ENCODE results near the gene GOSR1.
"Not testable (repeated sequence)": the region's sequence is repeated elsewhere in the genome, so short reads cannot be mapped to it uniquely, and the experiment has no call there.

GOSR1 gene

DNA sequence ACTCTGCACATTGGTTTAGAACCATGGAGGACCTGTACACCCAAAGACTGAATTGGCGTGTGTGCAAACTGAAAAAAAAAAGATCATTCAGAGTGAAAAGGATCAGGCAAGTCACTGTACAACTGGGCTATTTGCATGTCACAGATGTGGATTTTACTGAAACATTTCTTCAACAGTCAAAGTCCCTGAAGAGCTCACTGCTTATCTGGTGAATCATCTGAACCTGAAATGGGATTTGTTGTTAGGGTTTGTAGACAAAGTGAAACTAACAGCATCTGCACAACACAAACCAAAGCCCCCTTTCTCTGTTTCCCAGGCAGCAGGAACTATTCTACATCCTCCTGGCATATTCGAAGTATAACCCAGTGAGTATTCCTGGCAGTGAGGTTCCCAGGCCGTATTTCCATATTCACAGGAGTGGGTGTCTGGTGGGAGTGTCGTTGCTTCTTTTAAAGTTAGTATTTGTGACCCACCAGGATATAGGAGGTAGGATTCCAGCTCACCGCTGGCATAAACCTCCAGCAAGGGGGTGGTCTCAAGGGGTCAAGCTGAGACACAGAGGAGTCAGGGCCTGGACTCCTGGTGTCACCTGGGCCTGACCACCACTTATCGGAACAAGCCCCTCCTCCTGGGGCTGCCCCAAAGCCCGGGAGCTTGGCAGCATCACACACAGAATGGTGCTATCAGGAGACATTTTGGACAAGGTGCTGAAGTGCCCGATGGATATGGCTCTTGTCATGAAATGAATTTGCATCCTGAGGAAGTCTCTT is 80.9 kb downstream of the GOSR1 start:
- no peak overlapping the region for H3K4me3 ChIP-seq (ENCODE audit: low read depth, low read length)
- no peaks in the 10 kb centered on the region for H3K27me3 ChIP-seq
- H3K9me3 ChIP-seq = no peaks in the 10 kb centered on the region
- TF ChIP-seq, protein P1, sequence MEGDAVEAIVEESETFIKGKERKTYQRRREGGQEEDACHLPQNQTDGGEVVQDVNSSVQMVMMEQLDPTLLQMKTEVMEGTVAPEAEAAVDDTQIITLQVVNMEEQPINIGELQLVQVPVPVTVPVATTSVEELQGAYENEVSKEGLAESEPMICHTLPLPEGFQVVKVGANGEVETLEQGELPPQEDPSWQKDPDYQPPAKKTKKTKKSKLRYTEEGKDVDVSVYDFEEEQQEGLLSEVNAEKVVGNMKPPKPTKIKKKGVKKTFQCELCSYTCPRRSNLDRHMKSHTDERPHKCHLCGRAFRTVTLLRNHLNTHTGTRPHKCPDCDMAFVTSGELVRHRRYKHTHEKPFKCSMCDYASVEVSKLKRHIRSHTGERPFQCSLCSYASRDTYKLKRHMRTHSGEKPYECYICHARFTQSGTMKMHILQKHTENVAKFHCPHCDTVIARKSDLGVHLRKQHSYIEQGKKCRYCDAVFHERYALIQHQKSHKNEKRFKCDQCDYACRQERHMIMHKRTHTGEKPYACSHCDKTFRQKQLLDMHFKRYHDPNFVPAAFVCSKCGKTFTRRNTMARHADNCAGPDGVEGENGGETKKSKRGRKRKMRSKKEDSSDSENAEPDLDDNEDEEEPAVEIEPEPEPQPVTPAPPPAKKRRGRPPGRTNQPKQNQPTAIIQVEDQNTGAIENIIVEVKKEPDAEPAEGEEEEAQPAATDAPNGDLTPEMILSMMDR (IDR thresholded peaks at IDR 0.05; ENCODE audit: low read depth, low read length) = no peak
- H3K4me1 ChIP-seq = no peaks in the 10 kb centered on the region
- no peak for DNase-seq
- H3K36me3 ChIP-seq = no peaks in the 10 kb centered on the region

DNA sequence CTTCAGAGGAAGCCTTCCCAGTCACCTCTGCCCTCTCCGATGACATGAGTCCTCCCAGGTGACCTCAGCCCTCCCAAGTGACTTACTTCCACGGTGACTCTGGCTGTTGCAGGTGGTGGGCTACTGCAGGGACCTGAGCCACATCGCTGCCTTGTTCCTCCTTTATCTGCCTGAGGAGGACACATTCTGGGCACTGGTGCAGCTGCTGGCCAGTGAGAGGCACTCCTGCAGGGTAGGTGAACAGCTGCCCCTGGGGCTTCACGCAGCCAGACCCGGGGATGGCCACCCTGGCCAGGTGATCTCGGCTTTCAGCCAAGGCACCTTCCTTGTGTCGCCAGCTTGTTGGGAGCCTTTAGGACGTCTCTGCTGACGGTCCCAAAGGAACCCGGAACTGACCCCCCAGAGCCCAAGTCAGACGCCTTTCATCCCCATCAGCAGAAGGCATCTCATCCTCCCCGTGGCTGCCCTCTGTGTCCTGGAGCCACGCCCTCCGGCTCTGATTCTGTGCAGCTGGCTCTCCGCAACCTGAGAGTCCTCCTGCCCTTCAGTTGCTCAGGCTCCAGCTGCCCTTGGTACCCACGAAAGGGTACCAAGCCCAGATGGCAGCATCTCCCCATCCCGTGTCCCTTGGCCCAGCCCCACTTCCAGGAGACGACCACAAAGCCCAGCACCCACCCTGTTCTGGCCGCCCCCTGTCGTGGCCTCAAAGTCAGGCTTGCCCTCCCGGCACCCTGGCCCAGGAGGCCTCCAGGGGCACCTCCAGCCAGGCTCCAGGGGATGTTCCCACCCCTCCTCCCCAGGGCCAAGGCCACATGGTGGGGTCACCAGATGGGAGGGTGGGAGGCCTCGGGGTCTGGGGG is 81.7 kb downstream of the GOSR1 start:
- TF ChIP-seq, protein P1 (IDR thresholded peaks at IDR 0.05; ENCODE audit: low read depth, low read length) = no peak
- H3K9me3 ChIP-seq = no peaks in the 10 kb centered on the region
- no peaks in the 10 kb centered on the region for H3K36me3 ChIP-seq
- H3K4me1 ChIP-seq = no peaks in the 10 kb centered on the region
- no peak for DNase-seq
- H3K4me3 ChIP-seq (ENCODE audit: low read depth, low read length) = no peak overlapping the region
- H3K27me3 ChIP-seq = no peaks in the 10 kb centered on the region

DNA sequence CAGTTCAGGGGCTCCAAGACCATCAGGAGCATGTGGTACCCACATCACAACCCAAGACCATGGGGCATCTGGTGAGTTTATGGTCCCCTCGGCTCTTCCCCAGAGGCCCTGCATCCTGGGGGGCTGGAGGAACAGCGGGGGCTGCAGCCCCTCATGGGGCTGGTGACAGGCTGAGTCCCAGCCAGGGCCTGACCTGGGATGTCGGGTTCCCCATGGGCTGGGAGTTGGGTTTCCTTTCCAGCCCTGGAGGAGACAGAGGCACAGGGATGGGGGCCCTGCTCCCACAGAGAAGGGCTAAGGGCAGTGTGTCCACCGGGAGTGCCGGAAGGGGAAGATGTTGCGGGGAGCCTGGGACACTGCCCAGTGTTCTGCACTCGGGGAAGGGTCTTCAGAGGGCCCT is 82.4 kb downstream of the GOSR1 start:
- no peak for DNase-seq
- no peaks in the 10 kb centered on the region for H3K9me3 ChIP-seq
- TF ChIP-seq, protein P1 (IDR thresholded peaks at IDR 0.05; ENCODE audit: low read depth, low read length) = no peak
- H3K36me3 ChIP-seq = no peaks in the 10 kb centered on the region
- no peaks in the 10 kb centered on the region for H3K4me1 ChIP-seq
- no peak overlapping the region for H3K4me3 ChIP-seq (ENCODE audit: low read depth, low read length)
- H3K27me3 ChIP-seq = no peaks in the 10 kb centered on the region

DNA sequence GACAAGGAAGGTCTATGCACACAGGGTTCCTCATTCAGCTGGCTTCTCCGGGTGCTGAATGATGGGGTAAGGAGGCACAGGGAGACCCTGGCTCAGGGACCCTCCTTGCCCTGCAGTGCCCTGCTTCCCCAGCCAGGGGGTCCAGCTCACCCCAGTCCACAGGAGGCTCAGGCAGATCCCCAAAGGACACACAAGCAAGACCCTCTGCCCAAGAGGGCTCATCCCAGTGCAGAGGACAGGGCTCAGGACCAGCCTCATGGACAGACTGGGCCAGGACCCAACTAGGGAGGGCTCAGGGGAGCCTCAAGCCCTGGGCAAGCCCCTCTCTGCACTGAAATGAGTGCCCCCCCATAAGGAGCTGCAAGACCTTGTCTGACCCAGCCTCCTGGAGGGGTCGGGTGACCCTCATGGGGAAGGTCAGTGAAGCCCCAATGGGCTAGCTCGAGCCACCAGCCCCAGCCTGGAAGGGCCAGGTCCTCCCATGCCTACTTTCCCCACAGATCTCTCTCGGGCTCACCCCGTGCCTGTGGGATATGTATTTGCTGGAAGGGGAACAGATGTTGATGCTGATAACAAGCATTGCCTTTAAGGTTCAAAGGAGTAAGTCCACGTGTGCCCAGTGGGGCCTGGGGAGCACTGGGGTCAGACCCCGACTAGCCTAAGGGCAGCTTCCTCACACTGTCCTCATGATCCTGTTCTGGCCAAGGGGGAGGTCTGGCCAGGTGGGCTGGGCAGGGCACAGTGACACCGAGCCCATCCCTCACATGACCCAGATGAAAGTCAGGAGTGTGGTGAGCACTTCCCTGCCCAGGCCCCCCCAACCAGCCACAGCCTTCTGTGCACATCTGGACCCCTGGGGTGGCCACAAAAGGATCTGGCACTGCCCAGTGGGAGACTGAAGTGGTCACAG is 83.2 kb downstream of the GOSR1 start:
- not testable (repeated sequence) for H3K4me3 ChIP-seq (ENCODE audit: low read depth, low read length); H3K36me3 ChIP-seq; DNase-seq; H3K9me3 ChIP-seq; H3K27me3 ChIP-seq; H3K4me1 ChIP-seq

DNA sequence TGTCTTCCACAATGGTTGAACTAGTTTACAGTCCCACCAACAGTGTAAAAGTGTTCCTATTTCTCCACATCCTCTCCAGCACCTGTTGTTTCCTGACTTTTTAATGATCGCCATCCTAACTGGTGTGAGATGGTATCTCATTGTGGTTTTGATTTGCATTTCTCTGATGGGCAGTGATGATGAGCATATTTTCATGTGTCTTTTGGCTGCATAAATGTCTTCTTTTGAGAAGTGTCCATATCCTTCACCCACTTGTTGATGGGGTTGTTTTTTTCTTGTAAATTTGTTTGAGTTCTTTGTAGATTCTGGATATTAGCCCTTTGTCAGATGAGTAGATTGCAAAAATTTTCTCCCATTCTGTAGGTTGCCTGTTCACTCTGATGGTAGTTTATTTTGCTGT is 84.6 kb downstream of the GOSR1 start:
- not testable (repeated sequence) for H3K36me3 ChIP-seq; H3K4me1 ChIP-seq; H3K27me3 ChIP-seq; H3K9me3 ChIP-seq; DNase-seq; H3K4me3 ChIP-seq (ENCODE audit: low read depth, low read length)

DNA sequence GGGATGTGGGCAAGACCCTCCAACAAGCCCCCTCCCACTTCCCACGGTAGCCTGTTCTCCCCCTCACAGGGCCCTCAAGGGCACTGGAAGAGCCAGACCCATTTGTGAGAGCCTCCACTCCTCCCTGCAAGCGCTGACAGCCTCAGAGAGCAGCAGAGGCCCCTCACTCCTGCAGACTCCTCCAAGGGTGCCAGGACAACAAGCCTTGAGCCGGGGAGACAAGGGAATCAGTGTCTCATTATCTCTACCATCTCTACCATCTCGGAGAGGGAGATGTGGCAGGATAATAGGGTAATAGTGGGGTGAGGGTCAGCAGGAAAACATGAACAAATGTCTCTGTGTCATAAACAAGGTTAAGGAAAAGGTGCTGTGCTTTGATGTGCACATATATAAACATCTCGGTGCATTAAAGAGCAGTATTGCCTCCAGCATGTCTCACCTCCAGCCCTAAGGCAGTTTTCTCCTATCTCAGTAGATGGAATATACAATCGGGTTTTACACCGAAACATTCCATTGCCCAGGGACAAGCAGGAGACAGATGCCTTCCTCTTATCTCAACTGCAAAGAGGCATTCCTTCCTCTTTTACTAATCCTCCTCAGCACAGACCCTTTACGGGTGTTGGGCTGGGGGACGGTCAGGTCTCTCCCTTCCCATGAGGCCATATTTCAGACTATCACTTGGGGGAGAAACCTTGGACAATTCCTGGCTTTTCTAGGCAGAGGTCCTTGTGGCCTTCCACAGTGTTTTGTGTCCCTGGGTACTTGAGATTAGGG is 86.1 kb downstream of the GOSR1 start:
- not testable (repeated sequence) for H3K36me3 ChIP-seq; DNase-seq; H3K4me3 ChIP-seq (ENCODE audit: low read depth, low read length); H3K9me3 ChIP-seq; H3K4me1 ChIP-seq; H3K27me3 ChIP-seq

DNA sequence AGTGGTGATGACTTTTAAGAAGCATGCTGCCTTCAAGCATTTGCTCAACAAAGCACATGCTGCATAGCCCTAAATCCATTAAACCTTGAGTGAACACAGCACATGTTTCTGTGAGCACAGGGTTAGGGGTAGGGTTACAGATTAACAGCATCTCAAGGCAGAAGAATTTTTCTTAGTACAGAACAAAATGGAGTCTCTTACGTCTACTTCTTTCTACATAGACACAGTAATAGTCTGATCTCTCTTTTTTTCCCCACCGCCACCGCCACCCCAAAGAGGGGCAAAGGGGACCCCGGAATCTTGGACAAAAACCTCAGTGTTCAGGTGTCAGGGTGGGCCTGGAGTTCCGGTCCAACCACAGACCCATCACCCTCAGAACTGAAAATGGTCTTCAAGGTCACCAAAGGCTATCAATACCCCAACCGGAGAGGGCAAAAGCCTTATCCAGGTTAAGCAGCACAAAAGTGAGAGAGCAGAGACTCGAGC is 86.7 kb downstream of the GOSR1 start:
- not testable (repeated sequence) for DNase-seq; H3K4me3 ChIP-seq (ENCODE audit: low read depth, low read length); H3K27me3 ChIP-seq; H3K4me1 ChIP-seq; H3K9me3 ChIP-seq; H3K36me3 ChIP-seq

DNA sequence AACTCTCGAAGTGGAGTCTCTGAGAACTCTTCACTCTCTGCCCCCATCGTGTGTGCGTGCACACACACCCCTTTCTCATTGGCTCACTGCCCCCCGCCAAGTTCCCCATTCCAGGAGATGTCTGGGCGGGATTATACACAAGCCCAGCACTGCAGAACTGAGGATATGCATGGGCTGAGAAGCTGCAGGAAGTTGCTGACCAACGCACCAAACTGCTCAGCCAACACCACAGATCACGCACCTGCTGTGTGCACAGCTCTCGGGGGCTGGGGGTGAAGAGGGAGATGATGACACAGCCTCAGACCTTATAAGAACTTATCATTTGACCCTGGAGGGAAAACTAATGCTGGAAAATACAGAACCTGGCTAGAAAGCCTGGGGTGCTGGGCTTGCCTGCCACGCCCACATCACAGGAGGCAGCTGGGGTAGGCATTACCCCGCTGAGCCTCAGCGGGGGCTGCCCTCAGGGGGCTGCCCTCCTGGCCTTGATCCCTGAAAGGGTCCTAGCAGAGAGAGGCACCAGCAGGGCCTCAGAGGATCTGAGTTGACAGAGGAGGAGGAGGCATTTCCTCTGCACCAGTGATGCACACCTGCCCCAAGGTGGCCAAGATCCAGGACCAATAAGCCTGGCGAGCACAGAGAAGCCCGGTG is 87.3 kb downstream of the GOSR1 start:
- not testable (repeated sequence) for H3K36me3 ChIP-seq; H3K4me3 ChIP-seq (ENCODE audit: low read depth, low read length); H3K4me1 ChIP-seq; H3K27me3 ChIP-seq; DNase-seq; H3K9me3 ChIP-seq

Data from BE2C (cell line).